SJCRH30 (cell line): Measurements from ENCODE around the gene LIN9. TPM values are rescaled to one million over a fixed set of nuclear protein-coding genes. Genes with fewer than 3 reads are reported as not detected.
"Not testable (repeated sequence)": the region's sequence is repeated elsewhere in the genome, so short reads cannot be mapped to it uniquely, and the experiment has no call there.

Experiments
- DNase-seq, 2 experiments: peaks; one replicate each; pipeline ENCODE4 v3.0.0-alpha.2; 2015 to 2020
- H3K27ac ChIP-seq: fragments of 250-450 bp; sonication (Bioruptor Pico); 2 replicates; pipeline ENCODE4 v1.5.1; 2020; ENCODE audit warnings: mild to moderate bottlenecking, moderate library complexity
- H3K27me3 ChIP-seq: fragments of 250-450 bp; sonication (Bioruptor Pico); 2 replicates; pipeline ENCODE4 v1.5.1; 2020; ENCODE audit warnings: mild to moderate bottlenecking, moderate library complexity
- H3K36me3 ChIP-seq: fragments of 250-450 bp; sonication (Bioruptor Pico); 2 replicates; pipeline ENCODE4 v1.5.1; 2020; ENCODE audit warnings: mild to moderate bottlenecking, moderate library complexity
- H3K4me1 ChIP-seq: fragments of 250-450 bp; sonication (Bioruptor Pico); 2 replicates; pipeline ENCODE4 v1.5.1; 2020; ENCODE audit warnings: mild to moderate bottlenecking, moderate library complexity
- H3K4me3 ChIP-seq: fragments of 250-450 bp; sonication (Bioruptor Pico); 2 replicates; pipeline ENCODE4 v1.5.1; 2020; ENCODE audit warnings: mild to moderate bottlenecking, moderate library complexity
- H3K9me3 ChIP-seq: fragments of 250-450 bp; sonication (Bioruptor Pico); replicated peaks from 2 replicates; pipeline ENCODE4 v1.5.1; 2020; ENCODE audit warnings: mild to moderate bottlenecking, moderate library complexity
- total RNA-seq: library from RNA; depleted of rRNA; stranded (reverse); fragments of >200 nt; shearing (Covaris generic); gene quantifications from 2 replicates; pipeline ENCODE4 v1.2.3, GENCODE V29; 2014; rRNA removed

LIN9 gene, protein sequence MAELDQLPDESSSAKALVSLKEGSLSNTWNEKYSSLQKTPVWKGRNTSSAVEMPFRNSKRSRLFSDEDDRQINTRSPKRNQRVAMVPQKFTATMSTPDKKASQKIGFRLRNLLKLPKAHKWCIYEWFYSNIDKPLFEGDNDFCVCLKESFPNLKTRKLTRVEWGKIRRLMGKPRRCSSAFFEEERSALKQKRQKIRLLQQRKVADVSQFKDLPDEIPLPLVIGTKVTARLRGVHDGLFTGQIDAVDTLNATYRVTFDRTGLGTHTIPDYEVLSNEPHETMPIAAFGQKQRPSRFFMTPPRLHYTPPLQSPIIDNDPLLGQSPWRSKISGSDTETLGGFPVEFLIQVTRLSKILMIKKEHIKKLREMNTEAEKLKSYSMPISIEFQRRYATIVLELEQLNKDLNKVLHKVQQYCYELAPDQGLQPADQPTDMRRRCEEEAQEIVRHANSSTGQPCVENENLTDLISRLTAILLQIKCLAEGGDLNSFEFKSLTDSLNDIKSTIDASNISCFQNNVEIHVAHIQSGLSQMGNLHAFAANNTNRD
- total RNA-seq: 27.2 and 31.8 TPM in 2 replicates

DNA sequence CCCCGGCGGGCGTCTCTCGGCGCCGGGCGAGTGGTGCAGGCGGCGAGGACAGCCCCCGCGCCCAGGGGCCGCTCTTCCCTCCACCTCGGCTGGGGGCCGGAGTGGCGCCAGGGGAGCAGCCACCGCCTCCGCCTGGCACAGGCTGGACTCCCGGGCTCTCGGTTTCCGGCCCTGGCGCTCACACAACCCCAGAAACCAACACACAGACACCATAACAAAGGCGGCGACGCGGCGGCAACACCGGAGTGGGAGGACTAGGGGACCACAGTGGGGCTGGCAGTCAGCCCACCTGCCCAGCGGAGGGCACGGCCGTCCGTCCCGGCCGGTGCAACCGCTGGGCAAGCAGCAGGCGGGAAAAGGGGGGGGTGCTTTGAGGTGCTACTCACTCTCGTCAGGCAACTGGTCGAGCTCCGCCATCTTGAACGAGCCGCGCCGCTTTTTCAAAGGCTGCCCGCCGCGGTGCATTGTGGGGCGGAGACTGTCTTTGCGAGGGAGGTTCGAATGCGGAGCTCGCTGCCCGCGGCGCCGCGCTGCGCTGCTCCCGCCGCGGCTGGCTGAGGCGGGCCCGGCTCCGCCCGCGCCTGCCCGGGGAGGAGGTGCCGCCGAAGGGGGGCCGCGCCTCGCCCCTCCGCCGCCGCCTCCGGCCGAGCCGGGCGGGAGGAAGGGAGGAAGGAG is at the start of gene LIN9:
TSS of gene LIN9 (minus strand) at position 442 of the 675 bp plus-strand sequence. CDS start at position 417, 25 bp downstream.
- DNase-seq: peak; percentile 97
- Histone ChIP-seq H3K36me3 (peaks cover 7% of the 10 kb centered on the region; the same call in 1 of the 2 replicates), H3K27me3 (no peaks in the 10 kb centered on the region), H3K4me1 (no peaks in the 10 kb centered on the region), H3K27ac (peak within 1 kb of the TSS; percentile 92), H3K9me3 (no peaks in the 10 kb centered on the region), H3K4me3 (peak within 1 kb of the TSS; percentile 83)

DNA sequence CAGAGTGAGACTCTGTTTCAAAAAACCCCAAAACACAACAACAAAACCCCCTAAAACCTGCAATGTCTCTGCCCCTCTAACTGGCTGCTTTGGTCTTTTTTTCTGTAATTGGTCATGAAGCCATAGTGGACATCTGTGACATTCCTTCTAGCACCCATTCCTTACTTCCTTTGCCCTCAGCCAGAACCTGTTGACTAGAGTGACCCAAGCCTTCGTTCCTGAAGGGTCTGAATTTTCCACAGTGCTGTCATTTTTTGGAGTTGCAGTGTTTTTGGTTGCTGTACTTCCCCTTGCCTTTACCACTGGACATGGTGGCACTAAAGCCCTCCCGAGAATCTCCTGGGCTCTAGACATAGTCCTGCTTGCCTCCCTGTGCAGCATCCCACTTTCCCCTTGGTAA is 48.5 kb upstream of the LIN9 start:
- no peak overlapping the region for H3K27ac ChIP-seq
- no peak for DNase-seq
- H3K27me3 ChIP-seq: no peaks in the 10 kb centered on the region
- no peaks in the 10 kb centered on the region for H3K4me1 ChIP-seq
- H3K4me3 ChIP-seq: no peak overlapping the region
- H3K9me3 ChIP-seq: no peaks in the 10 kb centered on the region
- peaks cover 55% of the 10 kb centered on the region for H3K36me3 ChIP-seq

DNA sequence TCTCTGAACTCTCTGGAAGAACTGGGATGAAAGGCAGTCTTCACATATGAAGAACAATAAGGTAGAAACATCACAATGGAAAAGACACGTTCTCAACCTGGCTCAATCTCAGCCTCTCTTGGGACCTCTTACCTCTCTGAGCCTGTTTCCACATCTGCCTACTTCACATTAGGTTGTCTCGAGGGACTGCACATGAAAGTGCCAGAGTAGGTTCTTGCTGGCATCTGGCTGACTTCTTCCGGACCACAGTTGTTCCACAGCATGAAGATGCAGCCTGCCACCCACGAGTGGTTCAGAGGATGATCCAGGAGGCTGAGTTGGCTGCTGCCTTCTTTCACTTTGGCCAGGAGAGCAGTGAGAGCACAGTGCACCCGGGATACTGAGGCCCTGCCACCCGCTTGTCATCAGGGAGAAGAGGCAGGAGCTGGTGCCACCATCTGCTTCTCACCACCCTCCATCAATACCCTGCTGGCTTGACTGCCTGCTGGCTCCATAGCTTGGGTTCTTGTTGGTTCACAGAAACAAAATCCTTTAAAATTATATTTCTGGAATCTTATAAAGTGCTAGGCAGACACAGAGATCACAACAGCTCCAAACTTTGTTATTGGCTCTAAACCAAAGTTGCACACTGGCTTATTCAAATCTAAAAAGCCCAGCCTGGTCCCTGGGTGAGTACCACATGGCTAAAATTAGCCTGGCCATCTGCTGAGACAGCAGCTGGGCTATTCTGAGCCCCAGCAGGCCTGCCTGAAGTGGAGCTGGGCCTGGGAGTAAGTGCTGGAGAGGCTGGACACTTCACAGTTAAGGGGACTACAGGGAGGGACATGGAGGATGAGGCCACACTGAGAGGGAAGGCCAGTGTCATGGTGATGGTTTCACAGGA is 46.9 kb upstream of the LIN9 start:
- Histone ChIP-seq H3K9me3 (no peaks in the 10 kb centered on the region), H3K4me3 (no peak overlapping the region), H3K4me1 (no peaks in the 10 kb centered on the region), H3K36me3 (peaks cover 41% of the 10 kb centered on the region), H3K27me3 (no peaks in the 10 kb centered on the region), H3K27ac (peak overlapping the region; percentile 10; the same call in 1 of the 2 replicates)
- peak; percentile 64 to 73 for DNase-seq

DNA sequence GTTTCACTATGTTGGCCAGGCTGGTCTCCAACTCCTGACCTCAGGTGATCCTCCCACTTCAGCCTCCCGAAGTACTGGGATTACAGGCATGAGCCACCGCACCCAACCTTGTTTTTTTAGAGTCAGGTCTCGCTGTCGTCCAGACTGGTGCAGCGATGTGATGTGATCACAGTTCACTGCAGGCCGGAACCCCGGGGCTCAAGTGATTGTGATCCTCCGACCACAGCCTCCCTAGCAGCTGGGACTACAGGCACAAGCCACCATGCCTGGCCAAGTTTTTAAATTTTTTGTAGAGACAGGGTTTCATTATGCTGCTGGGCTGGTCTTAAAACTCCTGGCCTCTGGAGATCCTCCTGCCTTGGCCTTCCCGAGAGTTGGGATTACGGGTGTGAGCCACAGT is 46.1 kb upstream of the LIN9 start:
- H3K4me1 ChIP-seq: no peaks in the 10 kb centered on the region; the same call in 1 of the 2 replicates

DNA sequence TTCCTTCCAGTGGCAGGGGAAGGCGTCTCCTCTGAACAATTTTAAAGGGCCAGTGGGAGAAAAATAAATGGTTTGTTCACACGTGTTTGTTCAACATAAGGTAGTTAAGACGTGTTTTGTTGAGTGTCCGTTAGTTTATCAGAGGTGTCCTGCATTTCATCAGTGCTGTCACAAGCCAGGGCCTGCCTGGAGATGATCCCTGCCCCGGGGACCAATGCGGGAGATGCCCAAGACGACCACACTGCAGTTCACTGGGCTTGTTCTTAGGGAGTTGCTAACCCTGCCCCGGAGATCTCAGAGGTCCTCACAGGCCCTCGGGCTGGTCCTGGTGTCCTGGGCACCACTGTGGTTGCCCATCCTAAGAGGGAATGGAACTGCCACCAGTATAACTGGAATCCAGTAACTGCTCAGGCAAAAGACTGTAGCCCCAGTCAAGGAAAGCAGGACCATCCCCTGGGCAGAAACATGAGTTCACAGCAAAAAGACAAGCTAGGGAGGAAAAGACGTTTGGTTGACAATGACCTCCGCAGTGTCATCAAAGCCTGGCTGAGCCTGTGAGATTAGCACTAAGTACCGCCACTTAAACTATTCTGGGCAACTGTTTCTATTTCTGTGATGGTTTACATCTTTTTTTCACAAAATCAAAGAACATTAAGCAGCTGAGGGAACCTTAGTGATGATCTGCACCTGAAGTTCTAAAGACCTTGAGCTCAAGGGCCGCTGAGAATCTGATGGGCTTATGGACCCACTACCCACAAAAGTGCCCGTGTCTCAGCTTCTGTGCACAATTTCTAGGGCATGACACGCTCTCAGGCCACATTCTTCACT is 44.9 kb upstream of the LIN9 start:
- H3K4me1 ChIP-seq: peaks cover 6% of the 10 kb centered on the region; the same call in 1 of the 2 replicates
- H3K9me3 ChIP-seq: no peaks in the 10 kb centered on the region
- no peak overlapping the region for H3K4me3 ChIP-seq
- no peak overlapping the region for H3K27ac ChIP-seq
- no peaks in the 10 kb centered on the region for H3K27me3 ChIP-seq
- no peak for DNase-seq
- H3K36me3 ChIP-seq: peaks cover 23% of the 10 kb centered on the region

More for the DNA sequence above, 46.1 kb upstream of the LIN9 start:
- H3K27ac ChIP-seq: no peak overlapping the region
- H3K36me3 ChIP-seq: peaks cover 32% of the 10 kb centered on the region
- H3K4me3 ChIP-seq: no peak overlapping the region
- H3K9me3 ChIP-seq: no peaks in the 10 kb centered on the region
- no peaks in the 10 kb centered on the region for H3K27me3 ChIP-seq
- no peak for DNase-seq

DNA sequence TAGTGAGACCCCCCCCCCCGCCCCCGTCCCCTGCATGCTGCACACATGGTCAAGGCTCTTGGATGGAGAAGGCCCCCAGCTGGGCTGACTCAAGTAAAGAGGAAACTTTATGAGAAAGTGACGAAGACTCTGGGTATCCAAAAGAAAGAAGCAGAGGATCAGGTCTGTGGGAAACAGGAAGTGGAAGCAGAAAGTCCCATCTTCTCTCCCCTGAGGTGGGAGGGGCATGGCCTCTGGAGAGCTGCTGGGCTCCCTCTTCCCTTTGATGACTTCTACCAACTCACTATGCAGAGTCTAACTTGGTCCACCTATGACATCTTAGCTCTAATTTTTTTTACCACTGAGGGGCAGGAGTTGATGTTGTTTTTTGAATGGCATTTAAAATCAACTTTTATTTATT is 42.7 kb upstream of the LIN9 start:
- H3K27ac ChIP-seq: no peak overlapping the region
- peak in 1 of 2 experiments; percentile 47 for DNase-seq
- no peaks in the 10 kb centered on the region for H3K27me3 ChIP-seq
- peaks cover 6% of the 10 kb centered on the region; the same call in 1 of the 2 replicates for H3K4me1 ChIP-seq
- H3K9me3 ChIP-seq: no peaks in the 10 kb centered on the region
- no peak overlapping the region for H3K4me3 ChIP-seq
- H3K36me3 ChIP-seq: peaks cover 7% of the 10 kb centered on the region; the same call in 1 of the 2 replicates

DNA sequence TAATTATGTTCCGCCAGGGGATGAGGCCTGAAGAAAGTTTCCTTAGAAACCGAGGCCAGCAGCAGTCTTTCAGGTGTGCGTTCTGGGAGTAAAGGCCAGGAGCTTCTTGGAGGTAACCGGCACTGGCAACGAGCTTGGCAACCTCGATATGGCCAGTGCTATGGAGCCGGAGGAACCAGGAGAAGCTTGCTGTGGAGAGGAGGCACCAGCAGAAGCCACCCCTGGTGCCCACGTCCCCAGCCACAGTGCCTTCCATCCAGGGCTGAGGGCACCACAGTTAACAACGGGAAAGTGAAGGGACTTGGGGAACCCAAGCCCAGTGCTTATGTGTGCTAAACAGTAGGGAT is 41.5 kb upstream of the LIN9 start:
- no peaks in the 10 kb centered on the region for H3K9me3 ChIP-seq
- H3K36me3 ChIP-seq: peaks cover 2% of the 10 kb centered on the region; the same call in 1 of the 2 replicates
- H3K4me3 ChIP-seq: no peak overlapping the region
- no peak for DNase-seq
- no peaks in the 10 kb centered on the region for H3K27me3 ChIP-seq
- peak overlapping the region; percentile 37; the same call in 1 of the 2 replicates for H3K27ac ChIP-seq
- H3K4me1 ChIP-seq: peaks cover 6% of the 10 kb centered on the region; the same call in 1 of the 2 replicates

DNA sequence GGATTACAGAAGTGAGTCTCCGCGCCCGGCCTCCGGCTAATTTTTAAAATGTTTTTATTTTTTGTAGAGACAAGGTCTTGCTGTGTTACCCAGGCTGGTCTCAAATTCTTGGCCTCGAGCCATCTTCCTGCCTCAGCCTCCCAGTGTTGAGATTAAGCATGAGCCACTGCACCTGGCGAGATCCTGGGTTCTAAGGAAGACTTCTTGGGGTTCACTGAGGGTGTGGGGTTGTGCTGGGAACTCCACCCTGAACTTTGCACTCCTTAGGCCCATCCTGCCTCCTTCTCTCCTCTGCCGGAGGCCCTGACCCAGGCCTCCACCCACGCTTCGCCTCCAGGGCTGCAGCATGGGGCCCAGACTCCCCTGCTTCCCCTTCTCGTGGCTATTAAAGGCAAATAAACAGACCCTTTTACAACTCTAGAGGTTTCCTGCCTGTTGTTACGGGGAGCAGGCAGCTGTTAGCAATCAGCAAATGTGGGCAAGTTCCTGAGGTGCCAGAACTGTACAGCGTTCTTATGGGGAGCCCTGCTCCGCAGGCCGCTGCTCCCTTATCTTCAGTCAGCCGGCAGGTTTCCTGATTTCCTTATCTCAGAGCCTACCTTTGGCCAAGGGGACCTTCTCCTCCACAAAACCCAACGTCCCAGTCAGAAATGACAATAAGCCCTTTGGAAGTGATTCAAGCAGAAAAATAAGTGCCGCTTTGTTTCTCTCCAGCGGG is 41.0 kb upstream of the LIN9 start:
- H3K4me1 ChIP-seq: peaks cover 6% of the 10 kb centered on the region; the same call in 1 of the 2 replicates
- peak overlapping the region; percentile 37 for H3K27ac ChIP-seq

DNA sequence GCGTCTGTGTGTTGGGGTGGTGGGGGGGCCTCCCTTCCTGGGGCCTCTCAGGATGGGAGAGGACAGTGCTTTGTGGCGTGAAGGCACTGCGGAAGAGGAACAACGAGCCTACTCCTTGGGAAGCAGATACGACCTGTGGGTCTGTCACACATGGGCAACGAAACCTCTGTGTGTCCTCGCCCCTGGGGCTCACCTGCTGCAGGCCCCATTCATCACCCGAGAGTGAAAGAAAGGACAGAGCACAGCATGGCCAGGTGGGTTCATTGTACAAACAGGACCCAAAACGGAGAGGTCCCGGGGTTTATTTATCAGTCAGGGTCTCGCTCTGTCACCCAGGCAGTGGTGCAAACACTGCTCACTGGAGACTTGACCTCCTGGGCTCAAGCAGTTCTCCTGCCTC is 40.1 kb upstream of the LIN9 start:
- H3K27ac ChIP-seq: no peak overlapping the region
- no peaks in the 10 kb centered on the region for H3K36me3 ChIP-seq
- peaks cover 6% of the 10 kb centered on the region; the same call in 1 of the 2 replicates for H3K4me1 ChIP-seq
- no peak for DNase-seq
- no peak overlapping the region for H3K4me3 ChIP-seq
- no peaks in the 10 kb centered on the region for H3K27me3 ChIP-seq
- no peaks in the 10 kb centered on the region for H3K9me3 ChIP-seq

More for the DNA sequence above, 41.0 kb upstream of the LIN9 start:
- Histone ChIP-seq H3K27me3 (no peaks in the 10 kb centered on the region), H3K9me3 (no peaks in the 10 kb centered on the region), H3K4me3 (peak overlapping the region; percentile 14; the same call in 1 of the 2 replicates), H3K36me3 (no peaks in the 10 kb centered on the region)
- DNase-seq: peak; percentile 68 to 84

DNA sequence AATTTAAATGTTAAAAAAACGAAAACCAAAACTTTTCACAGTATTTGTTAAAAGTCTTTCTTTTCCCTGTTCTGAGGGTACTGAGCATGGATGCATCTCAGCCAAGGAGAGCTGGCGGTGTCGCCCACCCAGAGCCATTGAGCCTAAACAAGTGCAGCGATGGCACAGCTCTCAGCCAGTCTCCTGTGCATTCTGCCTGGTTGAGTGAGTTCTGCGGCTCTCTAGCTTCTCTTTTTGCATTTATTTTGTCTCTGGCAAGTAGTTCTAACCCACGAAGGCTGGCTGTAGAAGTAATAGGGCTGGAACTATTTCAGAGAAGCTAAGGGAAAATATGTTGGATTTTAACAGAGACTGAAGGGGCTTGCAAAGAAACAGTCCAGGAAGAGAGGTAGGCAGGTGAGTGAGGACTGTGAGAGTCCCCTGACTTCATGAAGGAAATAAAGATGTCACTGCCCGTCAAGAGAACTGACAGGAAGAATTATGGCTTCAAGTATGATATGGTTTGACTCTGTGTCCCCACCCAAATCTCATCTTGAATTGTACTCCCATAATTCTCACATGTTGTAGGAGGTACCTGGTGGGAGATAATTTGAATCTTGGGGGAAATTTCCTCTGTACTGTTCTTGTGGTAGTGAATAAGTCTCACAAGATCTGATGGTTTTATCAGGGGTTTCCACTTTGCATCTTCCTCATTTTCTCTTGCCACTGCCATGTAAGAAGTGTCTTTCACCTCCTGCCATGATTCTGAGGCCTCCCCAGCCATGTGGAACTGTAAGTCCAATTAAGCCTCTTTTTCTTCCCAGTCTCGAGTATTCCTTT is 35.7 kb upstream of the LIN9 start:
- peaks cover 2% of the 10 kb centered on the region; the same call in 1 of the 2 replicates for H3K4me1 ChIP-seq

DNA sequence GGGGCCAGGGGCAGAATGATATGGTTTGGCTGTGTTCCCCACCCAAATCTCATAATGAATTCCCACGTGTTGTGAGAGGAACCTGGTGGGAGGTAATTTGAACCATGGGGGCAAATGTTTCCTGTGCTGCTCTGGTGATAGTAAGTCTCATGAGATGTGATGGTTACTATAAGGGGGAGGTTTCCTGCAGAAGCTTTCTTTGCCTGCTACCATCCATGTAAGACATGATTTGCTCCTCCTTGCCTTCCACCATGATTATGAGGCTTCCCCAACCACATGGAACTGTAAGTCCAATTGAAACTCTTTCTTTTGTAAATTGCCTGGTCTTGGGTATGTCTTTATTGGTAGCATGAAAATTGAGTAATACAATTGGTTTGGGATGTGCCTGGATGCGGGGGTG is 33.7 kb upstream of the LIN9 start:
- no peaks in the 10 kb centered on the region for H3K36me3 ChIP-seq
- peaks cover 5% of the 10 kb centered on the region; the same call in 1 of the 2 replicates for H3K9me3 ChIP-seq
- no peak for DNase-seq
- no peak overlapping the region for H3K4me3 ChIP-seq
- no peaks in the 10 kb centered on the region for H3K27me3 ChIP-seq
- H3K27ac ChIP-seq: no peak overlapping the region
- H3K4me1 ChIP-seq: no peaks in the 10 kb centered on the region

More for the DNA sequence above, 35.7 kb upstream of the LIN9 start:
- Histone ChIP-seq H3K36me3 (no peaks in the 10 kb centered on the region), H3K27ac (no peak overlapping the region), H3K4me3 (no peak overlapping the region), H3K27me3 (no peaks in the 10 kb centered on the region), H3K9me3 (peaks cover 5% of the 10 kb centered on the region; the same call in 1 of the 2 replicates)
- DNase-seq: no peak

DNA sequence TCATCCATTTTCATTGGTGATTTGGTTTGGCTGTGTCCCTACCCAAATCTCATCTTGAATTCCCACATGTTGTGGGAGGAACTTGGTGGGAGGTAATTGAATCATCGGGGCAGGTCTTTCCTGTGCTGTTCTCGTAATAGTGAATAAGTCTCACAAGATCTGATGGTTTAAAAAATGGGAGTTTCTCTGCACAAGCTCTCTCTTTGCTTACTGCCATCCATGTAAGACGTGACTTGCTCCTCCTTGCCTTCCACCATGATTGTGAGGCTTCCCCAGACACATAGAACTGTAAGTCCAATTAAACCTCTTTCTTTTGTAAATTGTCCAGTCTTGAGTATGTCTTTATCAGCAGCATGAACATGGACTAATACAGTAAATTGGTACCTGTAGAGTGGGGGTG is 31.1 kb upstream of the LIN9 start:
- not testable (repeated sequence) for DNase-seq, H3K4me3 ChIP-seq, H3K27ac ChIP-seq, H3K27me3 ChIP-seq, H3K36me3 ChIP-seq, H3K9me3 ChIP-seq, H3K4me1 ChIP-seq
